GM18873 (cell line): ENCODE results near the gene RPL7L1.
A peak's percentile ranks its signal among the peaks of the same experiment; 100 is the strongest.
"Not testable (repeated sequence)": the region's sequence is repeated elsewhere in the genome, so short reads cannot be mapped to it uniquely, and the experiment has no call there.

Experiments used
- ATAC-seq: cut with Tn5 transposase; IDR thresholded peaks from one replicate; pipeline ENCODE4 v1.9.1; 2021; ENCODE audit warnings: mild to moderate bottlenecking, moderate library complexity, moderate number of reproducible peaks; ENCODE audit not compliant: unreplicated experiment, low FRiP score

Gene RPL7L1

GRCh38 chr6:42890311-42891198, 11.1 kb downstream of the RPL7L1 start:
- ATAC-seq = peak; percentile 68

- no peak for ATAC-seq
Observed at GRCh38 chr6:42891199-42891722, 11.8 kb downstream of the RPL7L1 start.

- ATAC-seq = not testable (repeated sequence)
Observed at GRCh38 chr6:42894041-42894828, 14.8 kb downstream of the RPL7L1 start.

DNA sequence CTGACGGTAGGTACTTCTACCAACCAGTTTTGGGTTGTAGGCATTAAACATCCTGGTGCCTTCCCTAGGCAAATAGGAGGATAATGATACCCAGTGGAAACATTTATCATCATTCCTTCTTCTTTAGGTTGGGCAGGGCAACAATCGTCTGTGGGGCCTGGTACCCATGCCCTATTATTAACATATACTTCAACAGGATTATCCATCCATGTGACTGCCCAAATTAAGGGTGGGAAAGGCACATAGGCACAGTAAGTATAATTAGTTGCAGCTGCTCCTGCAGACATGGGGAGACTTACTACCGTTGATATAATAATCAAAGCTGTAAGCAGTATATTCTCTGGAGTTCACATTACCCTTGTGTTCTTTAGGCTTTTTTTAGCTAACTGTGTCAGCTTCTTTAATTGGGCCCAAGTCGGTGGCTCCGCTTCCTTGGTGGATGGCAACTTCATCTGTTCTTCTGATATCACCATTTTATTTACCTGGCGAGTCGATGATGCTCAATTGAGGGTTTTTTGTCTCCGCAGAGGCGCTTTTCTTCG, 16.8 kb downstream of the RPL7L1 start:
- no peak for ATAC-seq

- no peak for ATAC-seq
Observed at GRCh38 chr6:42898891-42899361, 19.5 kb downstream of the RPL7L1 start.

- ATAC-seq = no peak
Observed at GRCh38 chr6:42899871-42900270, 20.5 kb downstream of the RPL7L1 start.

DNA sequence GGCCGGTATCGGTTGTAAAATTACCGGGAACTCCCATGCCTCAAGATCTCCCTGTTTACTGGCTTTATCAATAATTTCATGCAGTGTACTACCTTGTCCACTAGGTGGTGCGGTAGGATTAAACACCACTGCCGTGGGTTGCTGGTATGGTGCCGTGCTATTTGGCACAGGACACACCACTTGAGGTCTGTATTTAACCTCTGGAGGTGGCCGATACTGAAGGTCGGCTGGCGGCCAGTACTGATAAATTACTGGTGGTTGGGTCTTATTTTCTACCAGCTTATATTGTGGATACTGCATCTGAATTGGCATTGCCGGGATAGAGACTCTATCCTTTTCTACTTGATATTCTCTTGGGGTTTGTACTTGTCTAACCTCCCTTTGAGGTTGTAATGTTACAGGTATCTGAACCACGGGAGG, 22.1 kb downstream of the RPL7L1 start:
- no peak for ATAC-seq

GRCh38 chr6:42902429-42903263, 23.2 kb downstream of the RPL7L1 start:
- not testable (repeated sequence) for ATAC-seq

DNA sequence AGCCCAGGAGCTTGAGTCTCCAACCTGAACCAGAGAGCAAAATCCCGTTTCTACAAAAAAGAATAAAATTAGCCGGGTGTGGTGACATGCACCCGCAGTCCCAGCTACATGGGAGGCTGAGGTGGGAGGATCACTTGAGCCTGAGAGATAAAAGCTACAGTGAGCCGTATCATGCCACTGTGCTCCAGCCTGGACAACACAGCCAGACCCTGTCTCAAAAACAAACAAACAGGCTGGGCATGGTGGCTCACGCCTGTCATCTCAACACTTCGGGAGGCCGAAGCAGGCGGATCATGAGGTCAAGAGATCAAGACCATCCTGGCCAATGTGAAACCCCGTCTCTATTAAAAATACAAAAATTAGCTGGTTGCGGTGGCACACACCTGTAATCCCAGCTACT, 25.1 kb downstream of the RPL7L1 start:
- no peak for ATAC-seq

DNA sequence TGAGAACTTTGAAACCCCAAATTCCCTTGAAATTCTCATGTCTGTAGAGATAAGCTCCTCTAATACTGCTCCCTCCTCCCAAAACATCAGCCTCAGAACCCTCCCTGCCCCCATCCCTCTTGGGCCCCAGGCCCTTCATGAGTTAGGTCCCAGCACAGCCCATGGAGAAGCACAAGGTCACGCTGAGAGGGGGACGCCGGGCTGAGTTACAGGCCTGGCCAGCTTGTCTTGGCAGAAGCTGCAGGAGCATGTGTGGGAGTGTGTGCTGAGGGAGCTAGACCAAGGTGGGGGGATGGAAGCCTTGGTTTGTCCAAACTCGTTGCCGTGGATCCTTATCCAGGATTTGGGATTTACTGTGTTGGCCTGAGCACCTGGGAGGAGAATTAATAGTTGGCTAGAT, 27.9 kb downstream of the RPL7L1 start:
- ATAC-seq = no peak

DNA sequence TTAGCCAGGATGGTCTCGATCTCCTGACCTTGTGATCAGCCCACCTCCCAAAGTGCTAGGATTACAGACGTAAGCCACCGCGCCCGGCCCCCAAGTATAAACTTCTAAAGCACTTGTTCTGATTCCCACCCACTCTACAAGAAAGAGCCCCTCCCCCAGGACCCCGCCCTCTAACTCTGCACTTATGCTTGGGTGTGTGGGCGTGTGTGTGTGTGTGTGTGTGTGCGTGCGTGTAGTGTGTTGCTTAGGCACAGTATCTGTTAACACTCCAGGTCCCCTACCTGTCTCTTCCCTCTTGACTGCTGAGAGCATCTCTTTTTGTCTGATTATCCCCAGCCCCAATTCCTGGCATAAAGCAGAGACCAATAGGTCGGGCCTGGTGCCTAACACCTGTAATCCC, 30.4 kb downstream of the RPL7L1 start:
- no peak for ATAC-seq

GRCh38 chr6:42911171-42912021, 32.0 kb downstream of the RPL7L1 start:
- ATAC-seq = no peak

- ATAC-seq = no peak
Observed at GRCh38 chr6:42914546-42914945, 35.1 kb downstream of the RPL7L1 start.

DNA sequence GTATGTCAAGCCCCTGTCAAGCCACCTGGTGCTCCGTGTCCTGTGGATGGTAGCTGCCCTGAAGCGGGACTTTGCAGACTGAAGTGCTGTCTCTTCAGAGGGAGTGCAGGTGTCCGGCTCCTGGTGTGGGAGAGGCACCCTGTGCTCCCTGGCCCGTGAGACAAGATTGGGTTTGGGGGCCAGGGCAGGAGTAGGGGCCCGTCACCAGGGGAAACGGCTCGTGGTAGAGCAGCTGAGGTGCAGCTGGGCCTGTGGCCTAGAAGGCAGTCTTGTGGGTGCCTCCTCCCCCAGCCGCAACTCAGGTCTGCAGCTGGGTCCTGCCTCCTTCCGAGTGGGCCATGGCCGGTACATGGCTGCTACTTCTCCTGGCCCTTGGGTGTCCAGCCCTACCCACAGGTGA, 36.3 kb downstream of the RPL7L1 start, which contains the start of gene PTCRA:
Gene PTCRA (plus strand): TSS at position 322 of the 400 bp plus-strand sequence. CDS start 17 bp downstream, at position 339.
- no peak for ATAC-seq

DNA sequence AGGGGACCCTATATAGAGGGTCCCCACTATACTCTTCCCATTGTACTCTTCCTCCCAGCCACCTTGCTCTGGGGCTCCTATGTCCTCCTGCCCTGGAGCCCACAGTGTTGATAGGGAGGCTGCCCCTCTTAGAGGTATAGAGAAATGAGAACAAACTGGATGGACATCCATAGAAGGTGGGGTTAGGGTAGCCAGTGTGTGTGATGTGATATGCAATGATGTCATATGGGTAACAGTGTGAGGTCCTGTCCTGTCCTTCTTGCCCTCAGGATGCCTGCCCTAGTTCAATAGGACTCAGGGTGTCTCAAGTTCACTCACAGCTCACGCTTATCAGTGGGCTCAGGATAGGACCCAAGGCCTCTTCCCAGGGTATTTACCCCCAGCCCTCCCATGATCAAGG, 36.9 kb downstream of the RPL7L1 start:
- no peak for ATAC-seq

- no peak for ATAC-seq
Observed at GRCh38 chr6:42921801-42922200, 42.4 kb downstream of the RPL7L1 start.

- ATAC-seq = no peak
Observed at GRCh38 chr6:42923666-42924065, 44.2 kb downstream of the RPL7L1 start.

DNA sequence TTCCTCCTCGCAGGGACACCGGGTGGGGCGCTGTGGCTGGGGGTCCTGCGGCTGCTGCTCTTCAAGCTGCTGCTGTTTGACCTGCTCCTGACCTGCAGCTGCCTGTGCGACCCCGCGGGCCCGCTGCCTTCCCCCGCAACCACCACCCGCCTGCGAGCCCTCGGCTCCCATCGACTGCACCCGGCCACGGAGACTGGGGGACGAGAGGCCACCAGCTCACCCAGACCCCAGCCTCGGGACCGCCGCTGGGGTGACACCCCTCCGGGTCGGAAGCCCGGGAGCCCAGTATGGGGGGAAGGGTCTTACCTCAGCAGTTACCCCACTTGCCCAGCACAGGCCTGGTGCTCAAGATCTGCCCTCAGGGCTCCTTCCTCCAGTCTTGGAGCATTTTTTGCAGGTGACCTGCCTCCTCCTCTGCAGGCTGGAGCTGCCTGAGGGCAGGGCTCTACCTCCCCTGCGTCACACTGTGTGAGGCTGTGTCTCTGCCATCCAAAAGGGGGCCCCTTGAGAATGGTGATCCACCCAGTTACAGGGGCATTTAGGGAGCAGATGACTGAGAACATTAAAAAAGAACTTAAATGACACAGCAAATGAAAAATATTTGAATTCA, 45.9 kb downstream of the RPL7L1 start:
- ATAC-seq = no peak
